HEK293 (cell line): ENCODE measurements around the gene GRM4.

Experiments used
- CTCF ChIA-PET: fragments of 350-600 bp; formaldehyde crosslinking; extraction: SDS; loops from one replicate; lab custom pipeline; 2021; ENCODE audit warnings: antibody characterized with exemption; lab: Yijun Ruan, JAX
- POLR2A ChIA-PET: fragments of 300-600 bp; formaldehyde crosslinking; extraction: SDS; loops from one replicate; lab custom pipeline; 2020; ENCODE audit warnings: antibody characterized with exemption, inconsistent platforms; lab: Yijun Ruan, JAX
- H3K27ac ChIP-seq: fragments of 200-500 bp; sonication (Bioruptor generic); 2 replicates; pipeline ENCODE4 v1.5.1; 2014; ENCODE audit warnings: low read depth, low read length, control low read depth, inconsistent platforms; ENCODE audit errors: extremely low read depth
- H3K36me3 ChIP-seq, 2 experiments: fragments of 200-500 bp in 1 of 2; sonication (Bioruptor generic) in 1 of 2; 1 replicate in 1 of 2; 2 replicates in 1 of 2; pipeline ENCODE4 v1.5.1; 2014 to 2017; ENCODE audit warnings: inconsistent platforms in 2 of 2, low read length in 2 of 2; ENCODE audit not compliant: control insufficient read depth in 2 of 2, insufficient read depth in 1 of 2
- H3K4me1 ChIP-seq: fragments of 200-500 bp; sonication (Bioruptor generic); 2 replicates; pipeline ENCODE4 v1.5.1; 2014; ENCODE audit warnings: mild to moderate bottlenecking, low read length, inconsistent platforms; ENCODE audit not compliant: control insufficient read depth, insufficient read depth
- H3K4me3 ChIP-seq: 2 replicates; pipeline ENCODE4 v1.5.1; 2011; ENCODE audit warnings: low read depth, mild to moderate bottlenecking, control low read depth, low read length, moderate library complexity
- H3K9me3 ChIP-seq: fragments of 200-500 bp; sonication (Bioruptor generic); 2 replicates; pipeline ENCODE4 v1.5.1; 2014; ENCODE audit warnings: low read depth, low read length, inconsistent platforms; ENCODE audit not compliant: control insufficient read depth, insufficient read depth
- EGR2 ChIP-seq: fragments of 450-650 bp; formaldehyde crosslinking; IDR thresholded peaks from 2 replicates; pipeline ENCODE4 v1.5.1; 2016; ENCODE audit warnings: low read depth, missing biosample characterization, missing genetic modification characterization
- ELK4 ChIP-seq: IDR thresholded peaks from 2 replicates; pipeline ENCODE4 v1.6.1; 2011; ENCODE audit warnings: mild to moderate bottlenecking, low read depth, low read length, borderline replicate concordance
- GLI2 ChIP-seq: fragments of 450-650 bp; formaldehyde crosslinking; IDR thresholded peaks from 2 replicates; pipeline ENCODE4; 2017; ENCODE audit warnings: missing biosample characterization, missing genetic modification characterization, low read depth, borderline replicate concordance
- GLIS1 ChIP-seq: fragments of 450-650 bp; formaldehyde crosslinking; IDR thresholded peaks from 2 replicates; pipeline ENCODE4 v1.5.1; 2016; ENCODE audit warnings: missing biosample characterization, missing genetic modification characterization
- KLF1 ChIP-seq: fragments of 450-650 bp; formaldehyde crosslinking; IDR thresholded peaks from 2 replicates; pipeline ENCODE4 v1.5.1; 2016; ENCODE audit warnings: missing biosample characterization, missing genetic modification characterization
- KLF9 ChIP-seq: fragments of 450-650 bp; formaldehyde crosslinking; IDR thresholded peaks from 2 replicates; pipeline ENCODE4 v1.5.1; 2016; ENCODE audit warnings: missing biosample characterization, missing genetic modification characterization, low read depth
- MZF1 ChIP-seq: fragments of 450-650 bp; formaldehyde crosslinking; IDR thresholded peaks from 2 replicates; pipeline ENCODE4 v1.5.1; 2017; ENCODE audit warnings: missing biosample characterization, missing genetic modification characterization, borderline replicate concordance
- PRDM4 ChIP-seq: fragments of 450-650 bp; formaldehyde crosslinking; IDR thresholded peaks from 2 replicates; pipeline ENCODE4 v1.5.1; 2017; ENCODE audit warnings: missing biosample characterization, missing genetic modification characterization
- SP3 ChIP-seq: fragments of 450-650 bp; formaldehyde crosslinking; IDR thresholded peaks from 2 replicates; pipeline ENCODE4 v1.5.1; 2016; ENCODE audit warnings: missing biosample characterization, missing genetic modification characterization
- SP7 ChIP-seq: fragments of 450-650 bp; formaldehyde crosslinking; IDR thresholded peaks from 2 replicates; pipeline ENCODE4 v1.5.1; 2016; ENCODE audit warnings: missing biosample characterization, missing genetic modification characterization
- ZBTB44 ChIP-seq: fragments of 450-650 bp; IDR thresholded peaks from 2 replicates; pipeline ENCODE4 v1.5.1; 2018; ENCODE audit warnings: missing biosample characterization, mild to moderate bottlenecking, missing genetic modification characterization
- ZEB2 ChIP-seq: fragments of 450-650 bp; formaldehyde crosslinking; IDR thresholded peaks from 2 replicates; pipeline ENCODE4 v1.5.1; 2016; ENCODE audit warnings: missing biosample characterization, missing genetic modification characterization
- ZNF169 ChIP-seq: fragments of 450-650 bp; formaldehyde crosslinking; IDR thresholded peaks from 2 replicates; pipeline ENCODE4 v1.5.1; 2016; ENCODE audit warnings: missing biosample characterization, missing genetic modification characterization
- ZNF175 ChIP-seq: fragments of 450-650 bp; formaldehyde crosslinking; IDR thresholded peaks from 2 replicates; pipeline ENCODE4 v1.5.1; 2016; ENCODE audit warnings: missing biosample characterization, missing genetic modification characterization
- ZNF239 ChIP-seq: fragments of 450-650 bp; formaldehyde crosslinking; IDR thresholded peaks from 2 replicates; pipeline ENCODE4 v1.5.1; 2016; ENCODE audit warnings: missing biosample characterization, missing genetic modification characterization
- ZNF266 ChIP-seq: fragments of 450-650 bp; formaldehyde crosslinking; IDR thresholded peaks from 2 replicates; pipeline ENCODE4 v1.5.1; 2016; ENCODE audit warnings: missing biosample characterization, missing genetic modification characterization, low read depth
- ZNF302 ChIP-seq: fragments of 450-650 bp; formaldehyde crosslinking; IDR thresholded peaks from 2 replicates; pipeline ENCODE4 v1.5.1; 2016; ENCODE audit warnings: missing biosample characterization, missing genetic modification characterization, low read depth
- ZNF398 ChIP-seq: fragments of 450-650 bp; formaldehyde crosslinking; IDR thresholded peaks from 2 replicates; pipeline ENCODE4 v1.5.1; 2017; ENCODE audit warnings: missing biosample characterization, missing genetic modification characterization
- ZNF416 ChIP-seq: fragments of 450-650 bp; formaldehyde crosslinking; IDR thresholded peaks from 2 replicates; pipeline ENCODE4 v1.5.1; 2016; ENCODE audit warnings: missing biosample characterization, missing genetic modification characterization
- ZNF423 ChIP-seq: fragments of 450-650 bp; formaldehyde crosslinking; IDR thresholded peaks from 2 replicates; pipeline ENCODE4 v1.5.1; 2016; ENCODE audit warnings: missing biosample characterization, missing genetic modification characterization
- ZNF433 ChIP-seq: fragments of 450-650 bp; formaldehyde crosslinking; IDR thresholded peaks from 2 replicates; pipeline ENCODE4 v1.5.1; 2016; ENCODE audit warnings: missing biosample characterization, missing genetic modification characterization, low read depth
- ZNF513 ChIP-seq: fragments of 450-650 bp; IDR thresholded peaks from 2 replicates; pipeline ENCODE4 v1.5.1; 2018; ENCODE audit warnings: missing biosample characterization, missing genetic modification characterization
- ZNF548 ChIP-seq: fragments of 450-650 bp; formaldehyde crosslinking; IDR thresholded peaks from 2 replicates; pipeline ENCODE4 v1.5.1; 2016; ENCODE audit warnings: missing biosample characterization, missing genetic modification characterization
- ZNF571 ChIP-seq: fragments of 450-650 bp; formaldehyde crosslinking; IDR thresholded peaks from 2 replicates; pipeline ENCODE4 v1.5.0; 2017; ENCODE audit warnings: missing biosample characterization, missing genetic modification characterization
- ZNF610 ChIP-seq: fragments of 450-650 bp; formaldehyde crosslinking; IDR thresholded peaks from 2 replicates; pipeline ENCODE4 v1.5.1; 2016; ENCODE audit warnings: missing biosample characterization, missing genetic modification characterization, borderline replicate concordance
- ZNF623 ChIP-seq: fragments of 450-650 bp; formaldehyde crosslinking; IDR thresholded peaks from 2 replicates; pipeline ENCODE4 v1.5.1; 2016; ENCODE audit warnings: missing biosample characterization, missing genetic modification characterization
- ZNF670 ChIP-seq: fragments of 450-650 bp; formaldehyde crosslinking; IDR thresholded peaks from 2 replicates; pipeline ENCODE4 v1.5.1; 2016; ENCODE audit warnings: missing biosample characterization, missing genetic modification characterization, low read depth
- ZNF677 ChIP-seq: fragments of 450-650 bp; IDR thresholded peaks from 2 replicates; pipeline ENCODE4 v1.5.0; 2018; ENCODE audit warnings: missing biosample characterization, mild to moderate bottlenecking, missing genetic modification characterization, moderate library complexity
- ZNF792 ChIP-seq: fragments of 450-650 bp; formaldehyde crosslinking; IDR thresholded peaks from 2 replicates; pipeline ENCODE4 v1.5.1; 2016; ENCODE audit warnings: missing biosample characterization, missing genetic modification characterization

Gene GRM4

GRCh38 chr6:34070315-34071135, 75.4 kb downstream of the GRM4 start:
- CTCF ChIA-PET, result interaction anchor here (0.6 to 1.0 kb wide), 2 partner anchors 15 to 308 kb away, joined by 3 to 5 read pairs; no protein-coding TSS in a partner anchor
- H3K36me3 ChIP-seq, result no peaks in the 10 kb centered on the region
- POLR2A ChIA-PET, result interaction anchor here (0.6 kb wide), 1 partner anchor 703 kb away, joined by 6 read pairs; no protein-coding TSS in a partner anchor
- H3K4me3 ChIP-seq, result no peak overlapping the region
- no peaks in the 10 kb centered on the region for H3K4me1 ChIP-seq
- H3K27ac ChIP-seq, result no peak overlapping the region
- no peaks in the 10 kb centered on the region for H3K9me3 ChIP-seq
- TF ChIP-seq ZNF433 (tag by site-specific recombination) (no peak), KLF9 (tag by site-specific recombination) (peak; percentile 92), ZNF670 (tag by site-specific recombination) (no peak), ZNF169 (tag by site-specific recombination) (no peak), ZNF792 (tag by site-specific recombination) (no peak), ZNF302 (tag by site-specific recombination) (no peak), ZNF623 (tag by site-specific recombination) (peak; percentile 86), ZNF175 (no peak), ZEB2 (tag by site-specific recombination) (no peak), ZNF513 (tag by site-specific recombination) (no peak), ZNF548 (no peak), ZNF610 (no peak), ZNF677 (tag by site-specific recombination) (no peak), MZF1 (no peak), SP7 (tag by site-specific recombination) (no peak), ZNF423 (tag by site-specific recombination) (no peak), GLIS1 (tag by site-specific recombination) (peak; percentile 48), GLI2 (tag by site-specific recombination) (no peak), ZNF239 (no peak), ZNF416 (tag by site-specific recombination) (no peak), PRDM4 (tag by site-specific recombination) (no peak), KLF1 (tag by site-specific recombination) (peak; percentile 69), ELK4 (no peak), ZNF266 (tag by site-specific recombination) (no peak), ZNF571 (tag by site-specific recombination) (no peak), ZBTB44 (tag by site-specific recombination) (no peak), ZNF398 (tag by site-specific recombination) (no peak), SP3 (no peak), EGR2 (no peak; the same call in 1 of the 2 replicates)
